ENCODE measurements around the gene EEF1AKMT4. TPM values are rescaled to one million over a fixed set of nuclear protein-coding genes. Genes with fewer than 3 reads are reported as not detected.
A peak's percentile ranks its signal among the peaks of the same experiment; 100 is the strongest.

EEF1AKMT4 gene
- total RNA-seq, 4 donors from 2014 or later, result 5.7 to 14.6 (median 8.5) TPM

GRCh38 chr3:184259878-184260723, 10.6 kb downstream of the EEF1AKMT4 start:
- Histone ChIP-seq H3K9me3 (no peaks in the 10 kb centered on the region), H3K27me3 (peaks cover 36 to 64% (median 51%) of the 10 kb centered on the region in 3 donors), H3K36me3 (peaks cover 0 to 7% of the 10 kb centered on the region in 2 donors), H3K27ac (no peak overlapping the region), H3K4me3 (peak overlapping the region in 2 of 4 donors; percentile 41 to 54), H3K4me1 (peaks cover 10 to 14% of the 10 kb centered on the region in 2 donors)
- DNase-seq, result no peak
- ATAC-seq, result peak in 1 of 2 donors; percentile 67
- no peak for TF ChIP-seq POLR2A (IDR thresholded peaks at IDR 0.05)
- no peak for TF ChIP-seq CTCF (IDR thresholded peaks at IDR 0.05 in 4 of 5, conservative IDR thresholded peaks at IDR 0.05 in 1 of 5)
- intact Hi-C loops (cut with DNase I; ENCODE audit: low total_unique reads) (no loop called here), in situ Hi-C loops (cut with MboI; ENCODE audit: low sequenced_read_pairs in 4 of 4) (loop anchor here in 1 of 4 donors (25.0 kb wide), 1 partner anchor 373 kb away; the partner anchor contains the start of gene PARL)

- ATAC-seq (no peak), DNase-seq (no peak)
- in situ Hi-C loops (cut with MboI; ENCODE audit: low sequenced_read_pairs in 4 of 4) (loop anchor here in 1 of 4 donors (25.0 kb wide), 1 partner anchor 373 kb away; the partner anchor contains the start of gene PARL), intact Hi-C loops (cut with DNase I; ENCODE audit: low total_unique reads) (no loop called here)
- Histone ChIP-seq H3K4me1 (peaks cover 10 to 14% of the 10 kb centered on the region in 2 donors), H3K9me3 (no peaks in the 10 kb centered on the region), H3K36me3 (peaks cover 0 to 7% of the 10 kb centered on the region in 2 donors), H3K4me3 (peak overlapping the region in 3 of 4 donors; percentile 38 to 54 (median 41)), H3K27me3 (peaks cover 36 to 70% (median 51%) of the 10 kb centered on the region in 3 donors), H3K27ac (no peak overlapping the region)
- TF ChIP-seq CTCF (IDR thresholded peaks at IDR 0.05 in 4 of 5, conservative IDR thresholded peaks at IDR 0.05 in 1 of 5) (no peak), POLR2A (IDR thresholded peaks at IDR 0.05) (no peak)
Observed at GRCh38 chr3:184260724-184261269, 11.3 kb downstream of the EEF1AKMT4 start.

DNA sequence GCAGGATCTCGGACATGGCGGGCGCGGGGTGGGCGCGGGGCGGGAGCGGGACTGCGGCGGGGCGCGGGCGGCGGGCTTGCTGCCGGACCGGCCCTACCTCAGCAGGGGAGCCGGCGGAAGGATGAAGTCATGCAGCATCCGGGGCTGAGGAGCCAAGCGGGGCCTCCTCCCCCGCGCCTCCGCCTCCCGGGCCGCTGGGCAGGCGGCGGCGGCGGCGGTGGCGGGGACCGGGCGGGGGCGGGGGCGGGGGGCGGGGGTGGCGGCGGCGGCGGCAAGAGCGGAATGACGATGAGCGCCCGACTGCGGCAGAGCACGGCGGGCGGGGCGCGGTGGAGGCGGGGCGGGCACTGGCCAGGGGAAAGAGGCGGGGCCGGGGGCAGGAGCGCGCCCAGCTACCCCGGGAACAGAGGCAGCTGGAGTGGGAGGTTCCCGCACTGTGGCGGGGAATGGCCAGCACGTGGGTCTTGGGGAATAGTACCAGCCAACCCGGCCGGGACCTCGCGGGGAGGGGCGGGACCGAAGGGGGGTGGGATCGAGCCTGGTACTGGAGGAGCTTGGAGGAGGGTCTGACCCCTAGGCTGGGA, 11.9 kb downstream of the EEF1AKMT4 start, which contains the start of gene CAMK2N2:
CAMK2N2 (minus strand) TSS at position 284 of the 584 bp plus-strand sequence; CDS start at position 16, 268 bp downstream.
- DNase-seq, result no peak
- Histone ChIP-seq H3K4me3 (peak within 1 kb of the TSS; percentile 41 to 54 (median 45)), H3K4me1 (peaks cover 10 to 14% of the 10 kb centered on the region in 2 donors), H3K36me3 (peaks cover 0 to 7% of the 10 kb centered on the region in 2 donors), H3K9me3 (no peaks in the 10 kb centered on the region), H3K27me3 (peaks cover 36 to 70% (median 51%) of the 10 kb centered on the region in 3 donors), H3K27ac (no peak within 1 kb of the TSS)
- no peak for ATAC-seq
- intact Hi-C loops (cut with DNase I; ENCODE audit: low total_unique reads), result no loop called here
- no peak for TF ChIP-seq POLR2A (IDR thresholded peaks at IDR 0.05)
- no peak for TF ChIP-seq CTCF (IDR thresholded peaks at IDR 0.05 in 4 of 5, conservative IDR thresholded peaks at IDR 0.05 in 1 of 5)
- in situ Hi-C loops (cut with MboI; ENCODE audit: low sequenced_read_pairs in 4 of 4), result loop anchor here in 1 of 4 donors (25.0 kb wide), 1 partner anchor 374 kb away; the partner anchor contains the start of gene PARL

DNA sequence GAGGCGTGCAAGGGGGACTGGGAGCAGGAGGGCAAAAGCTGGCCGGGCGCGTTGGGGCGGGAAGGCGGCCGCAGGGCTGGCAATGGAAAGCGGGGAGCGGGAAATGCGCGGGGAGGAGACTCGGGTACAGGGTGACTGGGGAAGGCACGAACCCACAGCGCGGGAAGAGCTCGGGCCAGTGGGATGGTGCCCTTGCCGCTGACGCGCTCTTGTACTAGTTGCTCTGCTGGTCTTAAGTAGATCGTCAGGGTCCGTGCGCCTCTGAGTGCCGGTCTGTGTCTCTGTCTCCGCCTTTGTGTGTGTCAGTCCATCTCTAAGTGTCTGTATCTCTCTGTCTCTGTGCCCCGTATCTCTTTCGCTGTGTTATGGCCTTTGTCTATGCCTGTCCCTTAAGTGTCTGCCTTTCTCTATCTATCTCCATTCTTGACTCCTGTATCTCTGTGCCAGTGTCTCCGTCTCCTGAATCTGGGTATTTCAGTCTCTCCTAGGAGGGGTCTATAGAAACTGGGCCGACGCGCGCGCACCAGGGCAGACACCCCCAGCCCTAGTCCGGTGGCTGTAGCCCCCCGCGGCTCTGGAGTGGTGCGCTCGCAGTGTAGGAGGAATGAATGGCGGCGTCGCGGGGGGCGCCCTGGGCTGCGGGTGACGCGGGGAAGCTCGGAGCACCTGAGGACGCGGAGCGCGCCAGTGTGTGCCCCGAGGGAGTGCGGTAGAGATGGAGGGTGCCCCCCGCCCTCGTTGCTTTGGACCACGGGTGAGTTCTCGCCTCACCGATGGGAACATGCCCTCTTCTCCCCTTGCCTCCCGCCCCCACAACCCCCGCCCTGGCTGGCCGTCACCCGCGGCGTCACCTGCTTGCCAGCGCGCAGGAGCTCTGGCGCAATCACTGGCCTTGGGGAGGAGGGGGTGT, 12.6 kb downstream of the EEF1AKMT4 start:
- peaks cover 10 to 14% of the 10 kb centered on the region in 2 donors for H3K4me1 ChIP-seq
- H3K4me3 ChIP-seq, result peak overlapping the region; percentile 39 to 54 (median 45)
- no peak for TF ChIP-seq POLR2A (IDR thresholded peaks at IDR 0.05)
- no peak for TF ChIP-seq CTCF (IDR thresholded peaks at IDR 0.05 in 4 of 5, conservative IDR thresholded peaks at IDR 0.05 in 1 of 5)
- peaks cover 36 to 71% (median 51%) of the 10 kb centered on the region in 3 donors for H3K27me3 ChIP-seq
- intact Hi-C loops (cut with DNase I; ENCODE audit: low total_unique reads), result no loop called here
- peaks cover 0 to 7% of the 10 kb centered on the region in 2 donors for H3K36me3 ChIP-seq
- H3K9me3 ChIP-seq, result no peaks in the 10 kb centered on the region
- in situ Hi-C loops (cut with MboI; ENCODE audit: low sequenced_read_pairs in 4 of 4), result loop anchor here in 1 of 4 donors (25.0 kb wide), 1 partner anchor 375 kb away; the partner anchor contains the start of gene PARL
- H3K27ac ChIP-seq, result no peak overlapping the region
- DNase-seq (no peak), ATAC-seq (no peak)

Data from gastrocnemius medialis (tissue), 4 donors.